CD4-positive, alpha-beta T cell treated with Interleukin-12 subunit alpha and Interleukin-12 subunit beta, for 1 hour (primary cell): ENCODE data around the gene DTWD2.
"Not testable (repeated sequence)": the region's sequence is repeated elsewhere in the genome, so short reads cannot be mapped to it uniquely, and the experiment has no call there.

Source experiments
- DNase-seq: peaks from one replicate; pipeline ENCODE4 v3.0.0-alpha.2; 2020

Gene DTWD2, protein sequence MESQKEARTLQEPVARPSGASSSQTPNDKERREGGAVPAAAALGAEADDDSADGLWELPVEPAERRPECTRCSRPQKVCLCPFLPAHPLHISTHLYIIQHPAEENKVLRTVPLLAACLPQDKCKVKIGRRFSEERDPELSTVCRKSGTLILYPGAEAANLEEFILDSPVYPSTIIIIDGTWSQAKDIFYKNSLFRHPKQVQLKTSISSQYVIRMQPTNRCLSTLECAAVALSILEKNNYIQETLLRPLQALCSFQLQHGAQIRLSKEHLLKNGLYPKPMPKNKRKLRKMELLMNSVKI

DNA sequence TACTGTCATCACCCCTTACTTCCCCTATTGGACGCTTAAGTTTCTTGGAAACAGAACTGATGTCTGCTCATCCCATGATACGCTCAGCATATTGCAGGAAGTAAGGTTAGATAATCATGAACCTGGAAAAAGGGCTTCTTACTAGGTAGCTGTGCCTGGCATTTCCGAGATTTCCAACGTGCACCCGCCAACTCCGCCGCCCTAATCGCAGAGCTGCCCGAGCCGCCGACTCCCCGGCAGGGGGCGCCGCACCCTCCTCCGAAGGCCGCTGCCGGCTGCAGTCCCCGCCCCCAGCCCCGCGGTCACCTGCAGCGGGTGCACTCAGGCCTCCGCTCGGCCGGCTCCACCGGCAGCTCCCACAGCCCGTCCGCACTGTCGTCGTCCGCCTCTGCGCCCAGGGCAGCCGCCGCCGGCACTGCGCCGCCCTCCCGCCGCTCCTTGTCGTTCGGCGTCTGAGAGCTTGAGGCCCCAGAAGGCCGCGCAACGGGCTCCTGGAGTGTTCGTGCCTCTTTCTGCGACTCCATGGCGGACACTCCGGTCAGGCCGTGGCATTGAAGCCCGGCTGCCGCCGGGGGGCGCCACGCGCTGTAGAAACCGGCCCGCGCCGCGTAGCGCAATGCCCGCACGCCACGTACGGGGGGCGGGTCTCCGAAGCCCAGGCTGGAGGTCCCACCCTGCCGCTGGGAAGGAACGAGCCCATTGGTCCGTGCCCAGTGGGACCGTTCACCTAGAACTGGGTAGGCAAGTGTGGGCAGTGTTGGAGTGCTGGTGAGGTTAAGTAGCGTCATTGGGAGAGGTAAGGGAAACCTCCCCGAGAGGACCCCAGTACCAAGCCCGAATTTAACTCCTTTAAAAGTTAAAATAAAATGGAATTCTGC is at the start of gene DTWD2:
DTWD2 (minus strand) TSS at position 560 of the 878 bp plus-strand sequence; CDS start at position 524, 36 bp downstream.
- peak; percentile 94 for DNase-seq

DNA sequence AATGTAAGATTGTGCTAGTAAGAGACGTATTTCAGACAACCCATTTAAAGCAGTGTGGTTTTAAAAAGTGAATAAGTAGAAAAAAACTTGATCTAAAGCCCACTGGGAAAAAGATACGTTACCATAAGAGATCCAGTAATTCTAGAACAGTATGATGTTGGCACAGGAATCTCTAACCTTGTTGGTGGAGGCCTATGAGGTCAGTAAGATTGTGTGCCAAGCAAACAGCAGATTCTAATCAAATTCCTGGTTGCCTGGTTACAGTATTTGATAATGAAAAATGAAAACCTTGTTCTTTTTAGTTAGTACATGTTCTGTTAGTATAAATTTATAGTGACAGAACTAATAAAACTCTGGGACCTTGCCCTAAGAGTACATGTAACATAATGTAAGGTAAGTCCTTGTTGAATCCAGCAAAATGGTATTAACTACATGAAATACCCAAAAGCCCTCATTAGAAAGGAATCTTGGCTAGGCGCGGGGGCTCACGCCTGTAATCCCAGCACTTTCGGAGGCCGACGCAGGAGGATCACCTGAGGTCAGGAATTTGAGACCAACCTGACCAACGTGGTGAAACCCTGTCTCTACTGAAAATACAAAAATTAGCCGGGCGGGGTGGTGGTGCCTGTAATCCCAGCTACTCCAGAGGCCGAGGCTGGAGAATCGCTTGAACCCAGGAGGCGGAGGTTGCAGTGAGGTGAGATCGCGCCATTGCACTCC is 49.3 kb upstream of the DTWD2 start:
- DNase-seq, result no peak

DNA sequence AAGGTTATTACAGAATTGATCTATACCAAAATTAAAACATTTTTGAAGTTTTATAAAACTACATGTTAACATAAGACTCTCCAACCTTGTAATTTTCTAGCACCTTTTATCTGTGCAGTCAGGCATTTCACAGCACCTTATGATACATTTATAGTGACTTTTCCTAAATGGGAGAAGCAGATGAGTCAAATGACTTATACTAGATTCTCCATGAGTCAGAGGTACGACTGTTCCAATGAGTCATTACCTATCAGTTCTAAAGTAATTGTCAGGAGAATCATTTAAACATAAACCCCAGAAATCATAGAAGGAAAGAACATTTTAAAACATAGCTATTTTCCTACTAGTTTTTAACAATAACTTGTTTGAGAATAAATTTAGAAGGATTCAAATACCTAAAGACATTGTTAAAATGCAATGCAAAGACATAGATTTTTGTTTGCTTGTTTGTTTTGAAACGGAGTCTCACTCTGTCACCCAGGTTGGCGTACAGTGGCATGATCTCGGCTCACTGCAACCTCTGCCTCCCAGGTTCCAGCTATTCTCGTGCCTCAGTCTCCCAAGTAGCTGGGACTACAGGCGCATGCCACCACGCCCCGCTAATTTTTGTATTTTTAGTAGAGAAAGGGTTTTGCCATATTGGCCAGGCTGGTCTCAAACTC is 47.9 kb upstream of the DTWD2 start:
- no peak for DNase-seq

DNA sequence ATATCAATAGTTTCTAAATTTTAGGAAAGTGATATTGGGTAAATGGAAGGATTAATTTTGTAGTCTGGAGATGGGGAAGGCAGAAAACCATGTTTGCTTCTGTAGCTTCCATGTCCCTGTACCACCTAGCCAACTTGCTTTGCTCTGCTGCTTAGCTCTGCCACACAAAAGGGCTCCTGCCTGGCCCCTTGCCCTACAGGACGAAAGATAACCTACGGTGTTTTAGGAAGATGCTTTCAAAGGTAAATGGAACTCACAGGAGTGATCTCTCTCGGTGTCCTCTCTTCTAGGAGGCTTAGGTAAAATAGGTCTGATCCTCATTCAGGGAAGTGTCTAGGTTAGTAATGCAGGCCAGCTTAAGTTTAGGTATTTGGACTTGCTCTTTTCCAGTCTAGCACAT is 44.8 kb upstream of the DTWD2 start:
- no peak for DNase-seq

DNA sequence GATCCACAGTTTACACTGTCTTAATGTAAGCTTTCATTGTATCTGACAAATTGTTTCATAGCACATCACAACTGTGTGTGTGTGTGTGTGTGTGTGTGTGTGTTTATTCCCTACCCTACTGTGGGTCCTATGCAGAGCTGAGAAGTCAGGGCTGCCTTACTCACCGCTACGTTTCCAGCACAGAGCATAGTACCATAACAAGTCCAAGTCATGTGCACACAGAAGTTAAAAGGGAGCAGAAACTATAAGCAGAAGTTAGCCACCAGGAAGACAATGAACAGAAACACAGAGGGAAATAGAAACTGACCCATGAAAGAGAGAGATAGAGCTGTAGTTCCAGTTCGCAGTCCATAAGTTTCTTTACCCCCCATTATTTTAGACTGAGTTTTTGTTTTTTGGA is 44.3 kb upstream of the DTWD2 start:
- no peak for DNase-seq

DNA sequence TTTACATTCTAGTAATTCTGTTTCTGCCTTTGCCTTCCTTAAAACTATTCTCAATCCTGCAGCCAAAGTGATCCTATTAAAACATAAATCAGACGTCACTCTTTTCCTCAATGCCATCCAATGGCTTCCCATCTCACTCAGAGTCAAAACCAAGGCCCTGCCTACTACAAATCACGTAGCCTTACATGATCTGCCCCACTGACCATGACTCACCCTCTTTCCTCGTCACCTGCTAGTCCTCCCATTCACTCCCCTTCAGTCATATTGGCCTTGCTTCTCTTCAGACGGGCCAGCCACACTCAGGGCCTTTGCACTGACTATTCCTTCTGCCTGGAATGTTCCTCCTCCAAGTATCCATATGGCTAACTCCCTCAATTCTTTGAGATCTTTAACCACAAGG is 43.6 kb upstream of the DTWD2 start:
- no peak for DNase-seq

DNA sequence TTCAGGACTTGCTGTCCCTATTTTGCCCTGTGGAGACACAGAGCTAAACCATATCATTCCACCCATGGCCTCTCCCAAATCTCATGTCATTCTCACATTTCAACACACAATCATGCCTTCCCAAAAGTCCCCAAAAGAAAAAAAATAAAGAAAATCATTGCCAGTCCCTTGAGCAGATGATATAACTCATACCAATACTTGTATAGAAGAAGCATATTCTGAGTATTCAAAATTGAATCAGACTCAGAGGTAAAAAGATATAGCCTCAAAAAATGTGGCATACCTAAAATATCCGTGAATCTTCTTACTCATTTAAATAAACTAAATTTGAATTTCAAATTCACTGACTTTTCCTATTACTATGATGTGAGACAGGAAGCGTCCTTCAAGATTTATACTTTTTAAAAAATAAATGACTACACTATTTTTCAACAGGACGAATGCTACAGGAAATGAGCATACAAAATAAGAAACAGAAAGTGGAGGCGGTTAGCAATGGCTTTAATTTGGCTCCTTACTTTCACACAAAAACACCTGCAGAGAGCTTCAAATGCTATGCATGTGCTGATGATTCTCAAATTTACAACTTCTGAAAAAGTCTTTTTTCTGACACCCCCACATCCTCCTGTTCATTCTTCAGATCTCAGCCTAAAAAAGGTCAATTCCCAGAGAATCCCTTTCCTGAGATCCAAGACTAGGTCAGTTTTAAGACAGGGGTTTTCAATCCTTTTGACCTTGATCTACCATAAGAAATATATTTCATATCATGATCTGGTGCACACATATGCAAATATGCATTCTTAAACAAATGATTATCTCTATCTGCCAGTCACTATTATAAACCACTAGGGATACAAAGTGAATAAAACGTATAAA is 42.9 kb upstream of the DTWD2 start:
- peak; percentile 8 for DNase-seq

DNA sequence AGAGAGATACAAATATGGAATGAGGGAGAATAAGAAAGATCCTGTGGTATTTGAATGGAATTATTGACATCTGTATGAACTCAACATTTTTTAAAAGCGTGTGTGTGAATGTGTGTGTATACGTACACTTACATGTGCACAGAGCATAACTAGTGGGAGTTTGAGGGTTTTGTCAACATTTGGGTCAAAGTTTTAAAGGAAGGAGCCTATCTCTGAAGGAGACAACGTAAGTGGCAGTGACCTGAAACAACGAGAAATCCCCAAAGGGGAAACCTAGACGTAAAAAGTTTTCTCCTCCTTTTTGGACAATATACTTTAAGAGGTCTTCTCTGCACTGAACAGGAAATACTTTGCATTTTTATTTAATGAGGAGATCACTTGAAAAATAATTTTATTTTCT is 40.2 kb upstream of the DTWD2 start:
- no peak for DNase-seq

DNA sequence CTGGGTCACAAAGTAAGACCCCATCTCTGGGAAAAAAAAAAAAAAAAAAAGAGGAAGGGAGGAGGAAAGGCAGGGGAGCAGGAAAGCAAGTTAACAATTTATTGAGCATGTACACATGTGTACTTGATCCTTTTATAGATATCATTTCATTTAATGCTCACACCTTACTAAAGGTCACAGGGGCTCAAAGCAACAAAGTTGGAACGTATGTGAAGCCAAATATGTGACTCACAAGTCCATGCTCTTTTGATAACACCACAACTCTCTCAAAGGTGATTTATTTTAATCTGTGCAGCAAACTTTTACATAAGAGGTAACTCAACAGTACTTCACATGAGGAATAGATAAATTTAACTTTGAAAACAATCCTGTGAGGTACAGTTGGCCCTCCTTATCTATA is 34.4 kb upstream of the DTWD2 start:
- DNase-seq, result no peak

DNA sequence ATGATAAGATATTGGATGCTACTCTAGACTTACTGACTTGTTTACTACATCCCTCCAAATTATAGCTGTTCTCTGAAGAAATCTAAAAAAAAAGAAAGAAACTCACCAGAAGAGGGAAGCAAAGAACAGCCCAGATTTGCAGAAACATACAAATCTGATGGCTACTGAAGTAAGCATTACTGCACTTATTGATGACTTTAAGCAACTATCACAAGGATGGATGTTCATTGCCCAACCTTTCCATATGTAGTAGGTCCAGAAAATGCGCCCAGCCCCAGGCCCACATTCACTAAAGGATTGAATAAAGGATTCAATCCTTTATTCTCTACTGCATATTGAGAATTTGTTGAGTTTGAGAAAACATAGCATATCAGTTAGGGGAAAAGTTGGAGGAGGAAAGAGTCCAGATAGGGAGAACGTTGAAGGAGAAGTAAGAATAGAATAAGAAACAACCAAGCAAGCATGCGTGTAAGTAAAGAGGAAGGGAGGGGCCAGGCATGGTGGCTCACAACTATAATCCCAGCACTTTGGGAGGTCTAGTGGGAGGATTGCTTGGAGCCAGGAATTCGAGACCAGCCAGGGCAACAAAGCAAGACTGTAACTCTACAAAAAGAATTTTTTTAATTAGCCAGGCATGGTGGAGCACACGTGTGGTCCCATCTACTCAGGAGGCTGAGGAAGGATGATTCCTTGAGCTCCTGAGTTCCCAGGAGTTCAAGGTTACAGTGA is 33.8 kb upstream of the DTWD2 start:
- DNase-seq, result peak; percentile 38

DNA sequence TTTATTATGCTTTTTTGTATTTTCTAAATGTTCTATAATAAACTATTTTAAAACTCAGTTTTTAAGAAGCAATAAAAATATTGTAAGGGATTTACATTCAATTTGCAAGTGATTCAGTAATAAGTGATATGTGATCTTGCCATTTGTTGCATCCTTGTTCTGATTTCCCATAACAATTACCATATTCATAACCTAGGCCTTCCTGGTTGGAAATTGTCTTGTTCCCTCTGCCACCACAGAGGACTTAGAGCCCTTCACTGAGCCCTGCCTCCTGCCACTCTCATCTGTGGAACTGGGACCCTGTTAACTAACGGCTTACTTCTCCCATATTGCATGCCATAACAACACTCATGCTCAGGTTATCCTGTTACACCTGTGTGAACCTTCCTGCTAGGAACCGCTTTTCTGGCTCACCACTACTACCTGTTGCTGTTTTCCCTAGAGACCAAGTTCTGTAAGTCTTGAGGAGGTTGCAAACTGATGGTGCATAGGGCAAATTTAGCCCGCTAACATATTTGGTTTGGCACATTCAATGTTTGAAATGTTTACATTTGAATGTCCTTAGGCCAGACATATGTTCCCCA is 32.9 kb upstream of the DTWD2 start:
- DNase-seq, result no peak

DNA sequence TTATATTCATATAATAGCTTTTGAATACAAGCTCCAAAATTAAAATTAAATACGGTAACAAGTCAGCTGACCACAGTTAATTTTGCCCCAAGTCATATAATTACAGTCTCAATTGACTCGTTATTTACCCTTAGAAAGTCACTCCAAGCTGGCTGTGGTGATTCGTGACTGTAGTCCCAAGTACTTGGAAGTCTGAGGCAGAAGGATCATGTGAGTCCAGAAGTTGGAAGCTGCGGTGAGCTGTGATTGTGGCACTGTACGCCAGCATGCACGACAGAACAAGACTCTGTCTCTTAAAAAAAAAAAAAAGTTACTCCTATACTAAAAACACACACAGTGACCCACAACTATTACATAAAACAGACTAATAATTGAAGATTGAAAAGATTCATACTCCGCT is 31.6 kb upstream of the DTWD2 start:
- DNase-seq, result no peak

DNA sequence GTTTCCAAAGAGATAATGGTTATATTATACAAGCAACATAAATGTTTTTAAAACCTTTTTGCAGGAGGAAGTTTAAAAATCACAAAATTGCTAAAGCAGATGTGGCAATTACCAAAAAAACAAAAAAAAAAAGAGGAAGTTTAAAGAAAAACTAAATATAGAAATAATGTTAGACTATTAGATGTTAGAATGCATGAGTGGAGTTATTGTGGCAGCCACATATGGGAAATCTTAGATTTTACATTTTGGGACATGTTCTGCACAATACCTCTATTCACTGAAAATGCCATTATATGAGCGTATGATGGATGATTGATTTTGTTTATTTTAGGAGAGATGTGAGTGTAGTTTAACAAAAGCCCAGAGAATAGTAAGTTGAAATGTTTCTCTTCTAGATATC is 31.2 kb upstream of the DTWD2 start:
- DNase-seq, result no peak

DNA sequence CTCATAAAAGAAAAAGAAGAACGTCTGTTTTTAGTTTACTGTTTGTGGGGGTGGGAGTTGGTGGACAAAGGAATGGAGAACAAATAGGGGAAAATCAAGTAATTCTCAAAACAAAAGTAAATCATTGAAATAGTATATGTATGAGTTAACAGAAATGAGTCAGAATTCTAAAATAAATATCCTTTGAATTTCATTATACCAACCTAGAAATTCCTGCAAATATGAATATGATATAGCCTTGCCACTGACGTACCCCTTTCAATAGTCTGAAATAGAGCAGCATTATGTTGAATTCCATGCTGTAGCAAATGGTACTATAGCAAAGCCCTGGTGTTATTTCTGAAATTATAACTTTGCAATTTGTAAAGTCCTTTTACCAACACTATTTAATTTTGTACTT is 29.6 kb upstream of the DTWD2 start:
- DNase-seq, result no peak

DNA sequence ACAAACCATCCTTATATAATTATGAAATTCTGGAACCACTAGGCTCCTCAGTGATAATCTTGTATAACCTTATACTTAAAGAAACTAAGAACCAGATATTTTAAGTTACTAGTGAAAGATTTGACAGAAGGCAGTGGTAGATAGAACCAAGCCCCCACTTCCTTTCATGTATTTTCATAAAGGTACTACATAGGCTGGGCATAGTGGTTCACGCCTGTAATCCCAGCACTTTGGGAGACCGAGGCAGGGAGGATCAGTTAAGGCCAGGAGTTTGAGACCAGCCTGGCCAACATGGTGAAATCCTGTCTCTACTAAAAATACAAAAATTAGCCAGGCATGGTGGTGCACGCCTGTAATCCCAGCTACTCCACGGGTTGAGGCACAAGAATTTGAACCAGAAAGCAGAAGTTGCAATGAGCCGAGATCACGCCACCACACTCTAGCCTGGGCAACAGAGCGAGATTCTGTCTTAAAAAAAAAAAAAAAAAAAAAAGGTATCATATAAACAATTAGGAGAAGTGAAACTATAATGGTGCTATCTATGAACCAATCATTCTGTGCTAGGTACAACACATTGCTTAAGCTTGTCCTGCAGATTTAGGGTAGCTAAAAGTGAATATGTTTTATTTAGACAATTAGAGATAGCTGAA is 27.9 kb upstream of the DTWD2 start:
- no peak for DNase-seq

DNA sequence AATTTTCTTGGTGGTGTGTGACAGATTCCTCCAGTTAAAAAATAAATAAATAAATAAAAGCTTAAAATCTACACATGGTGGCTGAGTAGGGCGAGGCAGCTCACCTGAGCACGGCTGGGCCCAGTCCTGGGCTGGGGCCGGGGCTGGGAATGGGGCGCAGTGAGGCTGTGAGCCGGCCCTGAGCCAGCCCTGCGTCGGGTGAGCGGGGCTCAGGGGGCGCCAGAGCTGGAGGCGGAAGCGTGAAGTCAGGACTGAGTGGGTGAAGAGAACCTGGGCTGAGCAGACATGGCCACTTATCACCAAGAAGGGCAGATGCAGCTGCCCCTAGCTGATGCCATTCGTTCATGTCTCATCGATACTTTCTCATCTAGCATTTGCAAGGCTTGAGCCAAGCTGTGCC is 22.8 kb upstream of the DTWD2 start:
- DNase-seq, result no peak

DNA sequence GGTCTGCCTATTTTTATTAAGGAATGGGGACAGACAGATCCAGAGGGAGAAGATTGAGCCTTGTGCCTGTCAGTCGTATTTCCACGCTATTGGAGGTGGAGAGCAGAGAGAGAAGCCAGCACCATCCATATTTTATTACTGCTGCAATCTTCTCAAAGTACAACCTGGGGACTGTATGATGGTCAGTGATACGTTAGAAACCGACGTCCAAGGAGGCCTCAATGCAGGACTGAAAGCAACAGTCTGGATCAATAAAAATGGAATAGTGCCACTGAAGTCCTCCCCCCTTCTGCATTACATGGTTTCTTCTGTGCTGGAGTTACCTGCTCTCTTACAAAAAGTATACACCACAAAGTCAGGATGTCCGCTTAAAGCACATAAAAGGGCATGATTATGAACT is 21.9 kb upstream of the DTWD2 start:
- DNase-seq, result no peak

DNA sequence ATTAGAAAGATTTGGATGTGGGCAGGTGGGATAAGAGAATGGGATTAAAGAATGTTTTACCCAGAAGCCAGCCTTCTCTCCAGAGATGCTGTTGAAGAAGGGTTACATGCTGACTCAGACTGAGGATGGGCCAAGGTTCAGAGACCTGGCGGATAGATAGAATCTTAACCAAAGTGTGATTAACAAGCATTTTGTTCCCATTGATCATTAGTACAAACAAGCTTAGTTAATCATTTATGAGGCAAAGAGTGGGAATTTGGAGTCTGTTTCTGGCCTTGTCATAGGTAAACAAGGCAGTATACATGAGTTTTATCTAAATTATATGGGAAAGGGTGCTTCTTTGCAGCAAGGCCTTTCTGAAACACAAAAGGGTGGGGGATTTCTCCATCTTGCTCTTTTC is 20.8 kb upstream of the DTWD2 start:
- no peak for DNase-seq

DNA sequence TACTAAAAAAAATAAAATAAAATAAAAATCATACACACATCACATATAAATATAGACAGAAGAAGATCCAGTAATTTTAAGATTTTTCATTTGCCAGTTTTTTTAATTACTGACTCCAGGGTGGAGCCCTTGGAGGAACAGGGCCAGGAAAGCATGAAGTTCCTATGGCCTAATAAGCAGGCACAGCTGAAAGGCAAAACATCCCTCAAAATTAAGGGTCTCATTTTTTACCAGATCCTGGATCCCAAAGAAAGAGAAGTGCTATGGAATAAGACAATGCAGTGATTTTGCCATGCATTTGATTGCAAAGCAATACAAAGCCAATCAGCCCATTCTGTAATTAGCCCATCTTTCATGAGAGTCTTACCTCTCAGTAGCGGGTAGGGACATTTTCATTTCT is 11.3 kb upstream of the DTWD2 start:
- DNase-seq, result no peak

DNA sequence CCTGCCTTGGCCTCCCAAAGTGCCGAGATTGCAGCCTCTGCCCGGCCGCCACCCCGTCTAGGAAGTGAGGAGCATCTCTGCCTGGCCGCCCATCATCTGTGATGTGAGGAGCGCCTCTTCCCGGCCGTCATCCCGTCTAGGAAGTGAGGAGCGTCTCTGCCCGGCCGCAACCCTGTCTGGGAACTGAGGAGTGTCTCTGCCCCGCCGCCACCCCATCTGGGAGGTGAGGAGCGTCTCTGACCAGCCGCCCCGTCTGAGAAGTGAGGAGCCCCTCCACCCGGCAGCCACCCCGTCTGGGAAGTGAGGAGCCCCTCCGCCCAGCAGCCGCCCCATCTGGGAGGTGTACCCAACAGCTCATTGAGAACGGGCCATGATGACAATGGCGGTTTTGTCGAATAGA is 10.5 kb upstream of the DTWD2 start:
- not testable (repeated sequence) for DNase-seq

DNA sequence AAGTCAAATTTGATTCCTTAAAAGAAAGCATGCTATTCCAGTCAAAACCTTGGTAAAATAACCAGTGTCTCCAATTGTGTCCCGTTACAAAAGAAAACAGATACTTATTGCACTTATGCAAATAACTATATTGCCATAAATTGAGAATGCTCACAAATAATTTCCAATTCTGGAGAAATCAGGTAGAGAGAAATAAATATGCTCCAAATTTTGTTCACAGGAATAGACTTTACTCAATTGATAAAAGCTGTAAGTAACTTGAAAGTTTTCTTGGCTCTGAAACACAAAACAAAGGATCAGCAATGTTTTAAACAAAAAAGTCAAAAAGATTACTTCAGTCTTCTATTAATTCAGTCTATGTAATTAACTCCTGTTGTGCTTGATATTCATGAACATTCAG is 7.8 kb upstream of the DTWD2 start:
- DNase-seq, result no peak
